ENCODE measurements around the gene NCS1. TPM values are rescaled to one million over a fixed set of nuclear protein-coding genes. Genes with fewer than 3 reads are reported as not detected.

Gene NCS1
- total RNA-seq, 2 experiments from 2014 or later: 4.0 to 16.9 TPM

GRCh38 chr9:130220352-130220751 is 48.1 kb downstream of the NCS1 start:
- Mint-ChIP-seq H3K4me3 (no peak overlapping the region), H3K9me3 (ENCODE audit: low read depth) (no peaks in the 10 kb centered on the region), H3K27me3 (no peaks in the 10 kb centered on the region), H3K27ac (no peak overlapping the region), H3K36me3 (no peaks in the 10 kb centered on the region), H3K4me1 (peaks cover 8% of the 10 kb centered on the region)
- DNase-seq (no peak), ATAC-seq (no peak)
- CTCF ChIA-PET: interaction anchor here (0.7 to 1.2 kb wide), 2 partner anchors 23 to 84 kb away, joined by 3 read pairs; no protein-coding TSS in a partner anchor

- DNase-seq: no peak
- Mint-ChIP-seq H3K27me3 (no peaks in the 10 kb centered on the region), H3K4me3 (no peak overlapping the region), H3K4me1 (no peaks in the 10 kb centered on the region), H3K27ac (no peak overlapping the region), H3K36me3 (no peaks in the 10 kb centered on the region), H3K9me3 (ENCODE audit: low read depth) (peaks cover 3% of the 10 kb centered on the region)
- ATAC-seq: no peak
- CTCF ChIA-PET: interaction anchor here (1.3 to 1.8 kb wide), 2 partner anchors 13 to 115 kb away, joined by 4 to 7 read pairs; no protein-coding TSS in a partner anchor
Observed at GRCh38 chr9:130222833-130223232, 50.6 kb downstream of the NCS1 start.

GRCh38 chr9:130225071-130225470 is 52.9 kb downstream of the NCS1 start:
- H3K27ac Mint-ChIP-seq: no peak overlapping the region
- peaks cover 3% of the 10 kb centered on the region for H3K9me3 Mint-ChIP-seq (ENCODE audit: low read depth)
- no peaks in the 10 kb centered on the region for H3K4me1 Mint-ChIP-seq
- no peaks in the 10 kb centered on the region for H3K36me3 Mint-ChIP-seq
- CTCF ChIA-PET: interaction anchor here (0.8 kb wide), 1 partner anchor 19 kb away, joined by 3 read pairs; no protein-coding TSS in a partner anchor
- H3K4me3 Mint-ChIP-seq: no peak overlapping the region
- ATAC-seq: no peak
- no peaks in the 10 kb centered on the region for H3K27me3 Mint-ChIP-seq
- DNase-seq: no peak

- CTCF ChIA-PET: interaction anchor here (0.8 kb wide), 1 partner anchor 18 kb away, joined by 3 read pairs; no protein-coding TSS in a partner anchor
- no peaks in the 10 kb centered on the region for H3K36me3 Mint-ChIP-seq
- H3K4me3 Mint-ChIP-seq: no peak overlapping the region
- no peak for ATAC-seq
- no peak for DNase-seq
- no peaks in the 10 kb centered on the region for H3K4me1 Mint-ChIP-seq
- H3K27ac Mint-ChIP-seq: no peak overlapping the region
- peaks cover 3% of the 10 kb centered on the region for H3K9me3 Mint-ChIP-seq (ENCODE audit: low read depth)
- H3K27me3 Mint-ChIP-seq: no peaks in the 10 kb centered on the region
Observed at GRCh38 chr9:130225586-130225985, 53.4 kb downstream of the NCS1 start.

GRCh38 chr9:130226112-130226511 is 53.9 kb downstream of the NCS1 start:
- H3K4me1 Mint-ChIP-seq: no peaks in the 10 kb centered on the region
- H3K9me3 Mint-ChIP-seq (ENCODE audit: low read depth): peaks cover 3% of the 10 kb centered on the region
- H3K27ac Mint-ChIP-seq: no peak overlapping the region
- no peak for ATAC-seq
- H3K4me3 Mint-ChIP-seq: no peak overlapping the region
- no peaks in the 10 kb centered on the region for H3K27me3 Mint-ChIP-seq
- CTCF ChIA-PET: interaction anchor here (0.8 kb wide), 1 partner anchor 18 kb away, joined by 3 read pairs; no protein-coding TSS in a partner anchor
- no peaks in the 10 kb centered on the region for H3K36me3 Mint-ChIP-seq
- no peak for DNase-seq

DNA sequence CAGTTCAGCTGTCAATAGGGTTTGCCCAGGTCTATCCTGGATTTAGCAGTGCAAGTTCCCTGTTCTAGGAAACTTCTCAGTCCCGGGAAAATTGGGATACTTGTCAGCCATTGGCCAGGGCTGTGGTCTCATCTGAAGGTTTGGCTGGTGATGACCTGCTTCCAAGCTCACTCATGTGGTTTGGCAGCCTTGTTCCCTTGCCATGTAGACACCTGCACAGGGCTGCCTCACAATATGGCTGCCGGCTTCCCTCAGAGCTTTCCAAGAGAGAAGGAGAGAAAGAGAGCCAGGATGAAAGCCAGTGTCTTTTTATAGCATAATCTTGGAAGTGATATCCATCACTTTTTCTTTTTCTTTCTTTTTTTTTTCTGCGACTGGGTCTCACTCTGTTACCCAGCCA is 55.6 kb downstream of the NCS1 start:
- peaks cover 2% of the 10 kb centered on the region for H3K4me1 Mint-ChIP-seq
- peaks cover 3% of the 10 kb centered on the region for H3K9me3 Mint-ChIP-seq (ENCODE audit: low read depth)
- H3K36me3 Mint-ChIP-seq: no peaks in the 10 kb centered on the region
- H3K27ac Mint-ChIP-seq: no peak overlapping the region
- H3K4me3 Mint-ChIP-seq: no peak overlapping the region
- ATAC-seq (no peak), DNase-seq (no peak)
- CTCF ChIA-PET: interaction anchor here (1.2 kb wide), 1 partner anchor 119 kb away, joined by 3 read pairs; no protein-coding TSS in a partner anchor
- no peaks in the 10 kb centered on the region for H3K27me3 Mint-ChIP-seq

GRCh38 chr9:130229759-130230158 is 57.6 kb downstream of the NCS1 start:
- CTCF ChIA-PET: interaction anchor here (0.5 to 1.4 kb wide), 2 partner anchors 18 to 19 kb away, joined by 3 read pairs; no protein-coding TSS in a partner anchor
- no peak for ATAC-seq
- H3K27ac Mint-ChIP-seq: no peak overlapping the region
- peaks cover 2% of the 10 kb centered on the region for H3K4me1 Mint-ChIP-seq
- H3K36me3 Mint-ChIP-seq: no peaks in the 10 kb centered on the region
- no peak overlapping the region for H3K4me3 Mint-ChIP-seq
- H3K9me3 Mint-ChIP-seq (ENCODE audit: low read depth): peaks cover 3% of the 10 kb centered on the region
- H3K27me3 Mint-ChIP-seq: no peaks in the 10 kb centered on the region
- DNase-seq: no peak

GRCh38 chr9:130230631-130231030 is 58.4 kb downstream of the NCS1 start:
- H3K27ac Mint-ChIP-seq: no peak overlapping the region
- H3K36me3 Mint-ChIP-seq: no peaks in the 10 kb centered on the region
- DNase-seq (no peak), ATAC-seq (no peak)
- peaks cover 3% of the 10 kb centered on the region for H3K9me3 Mint-ChIP-seq (ENCODE audit: low read depth)
- H3K4me3 Mint-ChIP-seq: no peak overlapping the region
- no peaks in the 10 kb centered on the region for H3K27me3 Mint-ChIP-seq
- CTCF ChIA-PET: interaction anchor here (1.4 to 1.5 kb wide), 2 partner anchors 19 to 124 kb away, joined by 3 to 6 read pairs; no protein-coding TSS in a partner anchor
- H3K4me1 Mint-ChIP-seq: peaks cover 2% of the 10 kb centered on the region

DNA sequence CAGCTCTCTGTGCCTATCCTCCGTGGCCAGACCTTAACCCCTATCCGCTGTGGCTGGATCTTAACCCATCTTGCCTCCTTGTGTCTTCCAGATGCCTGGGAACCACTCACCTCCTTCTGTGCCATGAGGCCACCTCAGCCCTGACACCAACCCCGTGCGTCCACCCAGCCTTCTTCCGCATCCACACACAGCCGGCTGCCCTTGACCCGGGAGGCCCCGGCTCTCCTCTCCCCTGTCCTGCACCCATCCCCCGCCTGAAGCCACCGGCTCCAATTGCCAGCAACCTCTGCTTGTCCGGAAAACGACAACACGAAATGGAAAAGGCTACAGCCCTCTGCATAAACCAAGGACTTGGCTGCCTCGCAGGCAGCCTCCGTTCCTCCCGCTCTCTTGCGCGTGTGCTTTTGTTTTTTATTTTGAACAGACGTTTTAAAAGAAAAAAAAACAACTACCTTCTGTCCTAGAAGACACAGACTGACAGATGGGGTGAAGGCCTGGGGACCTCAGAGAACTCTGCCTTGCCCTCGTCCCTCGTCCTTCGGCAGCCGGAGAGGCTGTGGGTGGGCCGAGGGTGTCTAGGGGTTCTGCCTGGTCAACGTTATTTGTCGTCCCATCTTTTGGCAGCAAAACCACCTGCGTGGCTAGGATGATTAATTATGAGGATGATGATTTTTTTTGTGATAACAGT is 60.8 kb downstream of the NCS1 start:
- Mint-ChIP-seq H3K27ac (no peak overlapping the region), H3K4me3 (no peak overlapping the region), H3K9me3 (ENCODE audit: low read depth) (no peaks in the 10 kb centered on the region), H3K4me1 (peaks cover 8% of the 10 kb centered on the region), H3K36me3 (no peaks in the 10 kb centered on the region), H3K27me3 (no peaks in the 10 kb centered on the region)
- ATAC-seq: no peak
- CTCF ChIA-PET: interaction anchor here (1.3 to 1.4 kb wide), 2 partner anchors 126 to 495 kb away, joined by 3 to 7 read pairs; no protein-coding TSS in a partner anchor
- DNase-seq: no peak

GRCh38 chr9:130233587-130233945 is 61.4 kb downstream of the NCS1 start:
- H3K27me3 Mint-ChIP-seq: no peaks in the 10 kb centered on the region

DNA sequence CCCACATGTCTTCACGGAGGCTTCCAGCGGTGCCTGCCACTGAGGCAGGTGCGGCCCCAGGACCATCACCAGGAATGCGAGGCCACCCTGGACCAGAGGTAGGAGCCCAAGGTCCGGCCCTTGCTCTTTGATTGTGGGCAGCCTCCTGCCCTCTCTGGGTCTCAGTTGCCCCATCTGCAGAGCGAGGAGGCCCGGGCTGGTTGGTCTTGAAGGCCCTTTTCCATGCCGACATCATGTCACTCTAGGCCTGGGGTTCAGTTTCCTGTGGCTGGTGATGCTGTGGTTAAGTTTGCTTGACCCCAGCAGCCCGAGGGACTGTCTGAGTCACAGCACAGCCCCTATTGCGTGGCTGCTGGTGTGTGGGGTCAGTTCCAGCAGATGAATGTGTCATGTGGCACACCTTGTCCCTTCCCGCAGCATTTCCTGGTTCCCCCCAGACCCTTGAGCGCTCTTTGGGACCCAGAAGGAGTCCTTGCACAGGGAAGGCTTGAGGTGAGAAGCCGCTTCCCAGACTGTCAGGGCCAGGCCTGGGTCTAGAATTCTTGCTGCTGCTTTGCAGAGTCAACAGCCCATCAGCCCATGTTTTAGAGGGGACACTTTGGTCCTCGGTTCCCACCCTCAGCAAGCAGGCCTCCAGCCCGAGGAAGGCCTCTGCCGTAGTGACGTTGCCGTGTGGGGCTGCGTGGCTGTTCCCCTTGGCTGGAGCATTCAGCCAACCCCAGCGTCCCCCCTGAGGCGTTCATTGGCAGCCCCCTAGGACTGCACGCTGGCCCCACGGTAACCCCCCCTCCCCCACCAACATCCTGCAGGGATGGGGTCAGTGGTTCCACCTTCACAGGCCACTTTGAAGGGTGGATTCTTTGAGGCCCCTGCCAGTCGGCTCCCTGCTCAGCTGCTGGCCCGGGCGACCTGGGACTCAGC is 62.4 kb downstream of the NCS1 start:
- no peaks in the 10 kb centered on the region for H3K9me3 Mint-ChIP-seq (ENCODE audit: low read depth)
- DNase-seq (no peak), ATAC-seq (no peak)
- H3K4me1 Mint-ChIP-seq: peaks cover 12% of the 10 kb centered on the region
- no peaks in the 10 kb centered on the region for H3K36me3 Mint-ChIP-seq
- CTCF ChIA-PET: interaction anchor here (0.6 to 9.9 kb wide), 4 partner anchors 11 to 127 kb away, joined by 3 to 197 read pairs (median 8); no protein-coding TSS in a partner anchor
- H3K4me3 Mint-ChIP-seq: no peak overlapping the region
- no peak overlapping the region for H3K27ac Mint-ChIP-seq
- H3K27me3 Mint-ChIP-seq: no peaks in the 10 kb centered on the region

More at GRCh38 chr9:130233587-130233945, 61.4 kb downstream of the NCS1 start:
- no peaks in the 10 kb centered on the region for H3K36me3 Mint-ChIP-seq
- no peak overlapping the region for H3K4me3 Mint-ChIP-seq
- no peak for ATAC-seq
- no peaks in the 10 kb centered on the region for H3K9me3 Mint-ChIP-seq (ENCODE audit: low read depth)
- H3K27ac Mint-ChIP-seq: no peak overlapping the region
- no peak for DNase-seq
- CTCF ChIA-PET: interaction anchor here (1.4 kb wide), 1 partner anchor 126 kb away, joined by 7 read pairs; no protein-coding TSS in a partner anchor
- peaks cover 8% of the 10 kb centered on the region for H3K4me1 Mint-ChIP-seq

- no peak overlapping the region for H3K4me3 Mint-ChIP-seq
- no peaks in the 10 kb centered on the region for H3K27me3 Mint-ChIP-seq
- peak overlapping the region; percentile 49 for H3K27ac Mint-ChIP-seq
- H3K9me3 Mint-ChIP-seq (ENCODE audit: low read depth): no peaks in the 10 kb centered on the region
- DNase-seq: peak; percentile 77
- CTCF ChIA-PET: interaction anchor here (0.6 to 9.9 kb wide), 27 partner anchors 9 to 610 kb away, joined by 3 to 197 read pairs (median 4); partner anchors contain the start of gene TOR1B
- peak; percentile 41 for ATAC-seq
- no peaks in the 10 kb centered on the region for H3K36me3 Mint-ChIP-seq
- peaks cover 24% of the 10 kb centered on the region for H3K4me1 Mint-ChIP-seq
Observed at GRCh38 chr9:130235558-130236435, 63.6 kb downstream of the NCS1 start.

Measured in activated CD8-positive, alpha-beta memory T cell treated with anti-CD3 and anti-CD28 coated beads, Interleukin-2, amount 10 ng/mL, durations not matched to agents 7 days and 5 days (primary cell).